NCI-H524 (cell line): ENCODE measurements around the gene RPL38.

Experiments
- DNase-seq, 2 experiments: peaks; one replicate each; lab custom pipeline; 2025; lab: John Stamatoyannopoulos, UW

Gene RPL38

GRCh38 chr17:74227271-74228080 lies 24.0 kb downstream of the RPL38 start:
- no peak for DNase-seq

- no peak for DNase-seq
Measured at GRCh38 chr17:74228306-74228978, 25.0 kb downstream of the RPL38 start.

GRCh38 chr17:74230896-74231295 lies 27.4 kb downstream of the RPL38 start:
- DNase-seq: no peak

GRCh38 chr17:74231928-74232907 lies 28.7 kb downstream of the RPL38 start:
- peak; percentile 84 to 94 for DNase-seq

GRCh38 chr17:74233937-74234336 lies 30.5 kb downstream of the RPL38 start:
- no peak for DNase-seq

- no peak for DNase-seq
Measured at GRCh38 chr17:74234486-74234885, 31.0 kb downstream of the RPL38 start.

GRCh38 chr17:74235040-74235581 lies 31.6 kb downstream of the RPL38 start:
- DNase-seq: no peak

- DNase-seq: no peak
Measured at GRCh38 chr17:74235911-74236371, 32.5 kb downstream of the RPL38 start.

GRCh38 chr17:74237321-74237720 lies 33.8 kb downstream of the RPL38 start:
- DNase-seq: no peak

GRCh38 chr17:74239172-74239571 lies 35.7 kb downstream of the RPL38 start:
- DNase-seq: no peak

GRCh38 chr17:74240618-74241205 lies 37.2 kb downstream of the RPL38 start:
- no peak for DNase-seq

- DNase-seq: no peak
Measured at GRCh38 chr17:74241431-74241830, 38.0 kb downstream of the RPL38 start.

GRCh38 chr17:74241847-74242246 lies 38.4 kb downstream of the RPL38 start:
- DNase-seq: no peak

- DNase-seq: no peak
Measured at GRCh38 chr17:74243013-74243755, 39.7 kb downstream of the RPL38 start.

GRCh38 chr17:74244128-74244527 lies 40.6 kb downstream of the RPL38 start:
- no peak for DNase-seq

GRCh38 chr17:74244548-74244947 lies 41.1 kb downstream of the RPL38 start:
- no peak for DNase-seq

- DNase-seq: no peak
Measured at GRCh38 chr17:74245145-74245831, 41.8 kb downstream of the RPL38 start.

- DNase-seq: no peak
Measured at GRCh38 chr17:74245871-74246270, 42.4 kb downstream of the RPL38 start.

- DNase-seq: no peak
Measured at GRCh38 chr17:74249590-74250270, 46.3 kb downstream of the RPL38 start.
